ENCODE data around the gene CD274.

- TF ChIP-seq CTCF (conservative IDR thresholded peaks at IDR 0.05; ENCODE audit: low read depth in 2 of 2) (peak in 1 of 2 experiments; percentile 24; a peak in 2 of 4 replicates), EZH2phosphoT487 (IDR thresholded peaks at IDR 0.05; ENCODE audit: unreplicated experiment) (no peak), POLR2AphosphoS5 (IDR thresholded peaks at IDR 0.05; ENCODE audit: low read depth) (no peak), ETS1 (IDR thresholded peaks at IDR 0.05) (no peak), REST (IDR thresholded peaks at IDR 0.05; ENCODE audit: unreplicated experiment) (no peak), JUNB (IDR thresholded peaks at IDR 0.05; ENCODE audit: unreplicated experiment) (no peak)
Observed at GRCh38 chr9:5402217-5402616, 48.1 kb upstream of the CD274 start.
